OCI-LY1 (cell line): ENCODE data around the gene KSR1.

Source experiments
- H2AFZ ChIP-seq: fragments of 200-600 bp; sonication (generic), shearing (Covaris generic); 2 replicates; pipeline ENCODE4 v1.6.0; 2014; ENCODE audit warnings: antibody characterized with exemption, mild to moderate bottlenecking, low read length
- H3F3A ChIP-seq: fragments of 200-600 bp; sonication (generic), shearing (Covaris generic); 2 replicates; pipeline ENCODE4 v1.6.0; 2014; ENCODE audit warnings: mild to moderate bottlenecking, antibody characterized with exemption, low read length, moderate library complexity; ENCODE audit not compliant: insufficient read depth
- H3K27ac ChIP-seq: fragments of 200-600 bp; sonication (generic); 2 replicates; pipeline ENCODE4 v1.5.1; 2014; ENCODE audit warnings: low read length, mixed run types, mild to moderate bottlenecking, low read depth; ENCODE audit not compliant: poor library complexity, severe bottlenecking
- H3K27me3 ChIP-seq: fragments of 200-600 bp; sonication (generic); 2 replicates; pipeline ENCODE4 v1.6.0; 2014; ENCODE audit warnings: antibody characterized with exemption, mild to moderate bottlenecking, low read length, moderate library complexity; ENCODE audit not compliant: insufficient read depth
- H3K36me3 ChIP-seq: fragments of 200-600 bp; sonication (generic); 2 replicates; pipeline ENCODE4 v1.6.1; 2014; ENCODE audit warnings: mild to moderate bottlenecking, antibody characterized with exemption, low read length, moderate library complexity, mixed read lengths; ENCODE audit not compliant: insufficient read depth
- H3K4me1 ChIP-seq: fragments of 200-600 bp; sonication (generic); 2 replicates; pipeline ENCODE4 v1.5.1; 2014; ENCODE audit warnings: mild to moderate bottlenecking, low read length, moderate library complexity; ENCODE audit not compliant: insufficient read depth, severe bottlenecking
- H3K4me2 ChIP-seq: fragments of 200-600 bp; sonication (generic), shearing (Covaris generic); 2 replicates; pipeline ENCODE4 v1.6.1; 2014; ENCODE audit warnings: low read length
- H3K4me3 ChIP-seq: fragments of 200-600 bp; sonication (generic); 2 replicates; pipeline ENCODE4 v1.5.1; 2014; ENCODE audit warnings: low read length, low read depth, mild to moderate bottlenecking, mixed read lengths; ENCODE audit not compliant: poor library complexity, severe bottlenecking
- H3K79me2 ChIP-seq: fragments of 200-600 bp; shearing (Covaris generic); 2 replicates; pipeline ENCODE4 v1.6.1; 2016; ENCODE audit warnings: mixed run types, low read length, mixed read lengths; ENCODE audit not compliant: insufficient read depth
- H3K9ac ChIP-seq: fragments of 200-600 bp; sonication (generic), shearing (Covaris generic); 2 replicates; pipeline ENCODE4 v1.6.1; 2014; ENCODE audit warnings: mild to moderate bottlenecking, low read length, mixed read lengths
- H3K9me2 ChIP-seq: fragments of 200-600 bp; sonication (generic), shearing (Covaris generic); 2 replicates; pipeline ENCODE4 v1.6.1; 2014; ENCODE audit warnings: low read depth, mild to moderate bottlenecking, low read length, mixed read lengths
- H3K9me3 ChIP-seq: fragments of 200-600 bp; shearing (Covaris generic); 2 replicates; pipeline ENCODE4 v1.6.1; 2014; ENCODE audit warnings: low read length, mixed read lengths
- H4K20me1 ChIP-seq: fragments of 200-600 bp; sonication (generic), shearing (Covaris generic); 2 replicates; pipeline ENCODE4 v1.6.0; 2016; ENCODE audit warnings: mild to moderate bottlenecking, low read length; ENCODE audit not compliant: insufficient read depth
- CTCF ChIP-seq: fragments of 200-600 bp; sonication (generic), shearing (Covaris generic); IDR thresholded peaks from 2 replicates; pipeline ENCODE4 v1.5.1; 2017; ENCODE audit warnings: mild to moderate bottlenecking, antibody characterized with exemption, low read length, moderate library complexity, mixed read lengths
- EZH2 ChIP-seq: fragments of 200-600 bp; sonication (generic), shearing (Covaris generic); IDR thresholded peaks from 2 replicates; pipeline ENCODE4 v1.8.0; 2017; ENCODE audit warnings: borderline replicate concordance, mixed run types, mild to moderate bottlenecking, antibody characterized with exemption, low read length, moderate library complexity, mixed read lengths

The KSR1 gene

GRCh38 chr17:27674335-27674734 lies 218.1 kb downstream of the KSR1 start:
- Histone ChIP-seq H3K27ac (no peak overlapping the region), H3K9me3 (no peaks in the 10 kb centered on the region), H3K9me2 (no peaks in the 10 kb centered on the region), H4K20me1 (no peaks in the 10 kb centered on the region), H3K4me3 (no peak overlapping the region), H3K9ac (no peak overlapping the region), H3K4me1 (no peaks in the 10 kb centered on the region), H3K36me3 (no peaks in the 10 kb centered on the region), H3F3A (no peaks in the 10 kb centered on the region), H3K4me2 (no peak overlapping the region), H3K79me2 (no peaks in the 10 kb centered on the region), H3K27me3 (no peaks in the 10 kb centered on the region), H2AFZ (no peak overlapping the region)
- TF ChIP-seq EZH2 (no peak), CTCF (no peak)
